ENCODE measurements around the gene ADAM10. TPM values are rescaled to one million over a fixed set of nuclear protein-coding genes. Genes with fewer than 3 reads are reported as not detected.

The ADAM10 gene
- total RNA-seq, 1 donor from 2014 or later: 140 TPM

DNA sequence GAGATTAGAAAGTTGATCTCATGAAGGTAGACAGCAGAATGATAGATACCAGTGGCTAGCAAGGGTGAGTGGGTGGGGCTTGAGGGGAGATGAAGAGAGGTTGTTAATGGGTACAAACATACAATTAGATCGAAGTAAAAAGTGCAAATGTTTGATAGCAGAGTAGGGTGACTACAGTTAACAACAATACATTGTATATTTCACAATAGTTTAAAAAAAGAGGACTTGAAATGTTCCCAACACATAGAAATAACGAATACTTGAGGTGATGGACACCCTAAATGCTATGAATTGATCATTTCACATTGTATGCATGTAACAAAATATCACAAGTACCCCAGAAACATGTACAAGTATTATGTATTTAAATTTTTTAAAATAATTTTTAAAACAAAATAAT is 47.3 kb downstream of the ADAM10 start:
- peaks cover 13% of the 10 kb centered on the region for H3K36me3 Mint-ChIP-seq (ENCODE audit: unreplicated experiment)
- no peaks in the 10 kb centered on the region for H3K9me3 Mint-ChIP-seq (ENCODE audit: unreplicated experiment)
- TF ChIP-seq, protein P1, sequence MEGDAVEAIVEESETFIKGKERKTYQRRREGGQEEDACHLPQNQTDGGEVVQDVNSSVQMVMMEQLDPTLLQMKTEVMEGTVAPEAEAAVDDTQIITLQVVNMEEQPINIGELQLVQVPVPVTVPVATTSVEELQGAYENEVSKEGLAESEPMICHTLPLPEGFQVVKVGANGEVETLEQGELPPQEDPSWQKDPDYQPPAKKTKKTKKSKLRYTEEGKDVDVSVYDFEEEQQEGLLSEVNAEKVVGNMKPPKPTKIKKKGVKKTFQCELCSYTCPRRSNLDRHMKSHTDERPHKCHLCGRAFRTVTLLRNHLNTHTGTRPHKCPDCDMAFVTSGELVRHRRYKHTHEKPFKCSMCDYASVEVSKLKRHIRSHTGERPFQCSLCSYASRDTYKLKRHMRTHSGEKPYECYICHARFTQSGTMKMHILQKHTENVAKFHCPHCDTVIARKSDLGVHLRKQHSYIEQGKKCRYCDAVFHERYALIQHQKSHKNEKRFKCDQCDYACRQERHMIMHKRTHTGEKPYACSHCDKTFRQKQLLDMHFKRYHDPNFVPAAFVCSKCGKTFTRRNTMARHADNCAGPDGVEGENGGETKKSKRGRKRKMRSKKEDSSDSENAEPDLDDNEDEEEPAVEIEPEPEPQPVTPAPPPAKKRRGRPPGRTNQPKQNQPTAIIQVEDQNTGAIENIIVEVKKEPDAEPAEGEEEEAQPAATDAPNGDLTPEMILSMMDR (IDR thresholded peaks at IDR 0.05; ENCODE audit: partially characterized antibody, unreplicated experiment): no peak
- no peak for DNase-seq
- peaks cover 4% of the 10 kb centered on the region for H3K4me1 Mint-ChIP-seq (ENCODE audit: low read depth, unreplicated experiment)
- no peak overlapping the region for H3K4me3 Mint-ChIP-seq (ENCODE audit: unreplicated experiment)
- H3K27me3 Mint-ChIP-seq (ENCODE audit: unreplicated experiment): no peaks in the 10 kb centered on the region
- H3K27ac Mint-ChIP-seq (ENCODE audit: unreplicated experiment): no peak overlapping the region

DNA sequence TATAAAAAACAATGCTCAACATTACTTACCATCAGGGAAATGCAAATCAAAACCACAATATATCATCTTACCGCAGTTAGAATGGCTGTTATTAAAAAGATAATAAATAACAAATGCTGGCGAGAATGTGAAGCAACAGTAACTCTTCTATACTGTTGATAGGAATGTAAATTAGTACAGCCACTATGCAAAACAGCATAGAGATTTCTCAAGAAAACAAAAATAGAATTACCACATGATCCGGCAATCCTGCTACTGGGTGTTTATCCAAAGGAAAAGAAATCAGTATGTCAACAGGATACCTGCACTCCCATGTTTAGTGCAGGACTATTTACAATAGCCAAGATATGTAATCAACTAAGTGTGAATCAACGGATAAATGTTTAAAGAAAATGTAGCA is 48.1 kb downstream of the ADAM10 start:
- Mint-ChIP-seq H3K4me3 (ENCODE audit: unreplicated experiment) (no peak overlapping the region), H3K9me3 (ENCODE audit: unreplicated experiment) (peaks cover 2% of the 10 kb centered on the region), H3K27ac (ENCODE audit: unreplicated experiment) (no peak overlapping the region)

DNA sequence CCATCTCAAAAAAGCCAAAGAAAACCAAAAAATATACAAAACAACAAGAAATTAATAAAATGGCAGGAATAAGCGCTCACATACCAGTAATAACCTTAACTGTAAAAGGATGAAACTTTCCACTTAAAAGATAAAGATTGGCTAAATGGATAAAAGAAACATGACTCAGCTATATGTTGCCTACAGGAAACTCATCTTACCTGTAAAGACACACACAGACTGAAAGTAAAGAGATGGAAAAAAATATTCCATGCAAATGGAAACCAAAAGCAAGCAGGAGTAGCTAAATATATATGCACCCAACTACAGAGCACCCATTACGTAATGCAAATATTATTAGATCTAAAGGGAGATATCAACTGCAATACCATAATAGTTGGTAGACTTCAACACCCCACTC is 49.7 kb downstream of the ADAM10 start:
- Mint-ChIP-seq H3K36me3 (ENCODE audit: unreplicated experiment) (peaks cover 13% of the 10 kb centered on the region), H3K4me3 (ENCODE audit: unreplicated experiment) (no peak overlapping the region), H3K27me3 (ENCODE audit: unreplicated experiment) (no peaks in the 10 kb centered on the region), H3K9me3 (ENCODE audit: unreplicated experiment) (peaks cover 2% of the 10 kb centered on the region), H3K27ac (ENCODE audit: unreplicated experiment) (no peak overlapping the region), H3K4me1 (ENCODE audit: low read depth, unreplicated experiment) (no peaks in the 10 kb centered on the region)
- TF ChIP-seq, protein P1 (IDR thresholded peaks at IDR 0.05; ENCODE audit: partially characterized antibody, unreplicated experiment): no peak
- DNase-seq: no peak

More for the DNA sequence above, 48.1 kb downstream of the ADAM10 start:
- no peak for DNase-seq
- TF ChIP-seq, protein P1 (IDR thresholded peaks at IDR 0.05; ENCODE audit: partially characterized antibody, unreplicated experiment): no peak
- H3K36me3 Mint-ChIP-seq (ENCODE audit: unreplicated experiment): peaks cover 13% of the 10 kb centered on the region
- peaks cover 4% of the 10 kb centered on the region for H3K4me1 Mint-ChIP-seq (ENCODE audit: low read depth, unreplicated experiment)
- no peaks in the 10 kb centered on the region for H3K27me3 Mint-ChIP-seq (ENCODE audit: unreplicated experiment)

DNA sequence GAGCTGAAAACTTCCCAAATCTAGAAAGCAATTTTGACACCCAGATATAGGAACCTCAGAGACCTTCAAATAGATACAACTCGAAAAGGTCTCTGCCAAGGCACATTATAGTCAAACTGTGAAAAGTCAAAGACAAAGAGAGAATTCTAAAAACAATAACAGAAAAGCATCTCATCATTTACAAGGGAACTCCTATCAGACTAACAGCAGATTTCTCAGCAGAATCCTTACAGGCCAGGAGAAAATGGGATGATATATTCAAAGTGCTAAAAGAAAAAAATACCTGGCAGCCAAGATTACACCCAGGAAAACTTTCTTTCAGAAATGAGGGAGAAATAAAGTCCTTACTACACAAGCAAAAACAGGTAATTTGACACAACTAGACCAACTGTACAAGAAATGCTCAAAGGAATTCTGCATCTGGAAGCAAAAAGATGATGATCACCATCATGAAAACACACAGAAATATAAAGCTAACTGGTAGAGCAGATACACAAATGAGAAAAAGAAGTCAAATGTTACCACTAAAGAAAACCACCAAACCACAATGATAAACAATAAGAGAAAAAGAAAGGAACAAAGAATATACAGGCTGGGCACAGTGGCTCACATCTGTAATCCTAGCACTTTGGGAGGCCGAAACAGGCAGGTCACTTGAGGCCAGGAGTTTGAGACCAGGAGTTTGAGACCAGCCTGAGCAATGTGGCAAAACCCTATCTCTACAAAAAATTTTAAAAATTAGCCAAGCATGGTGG is 50.4 kb downstream of the ADAM10 start:
- Mint-ChIP-seq H3K4me3 (ENCODE audit: unreplicated experiment) (no peak overlapping the region), H3K9me3 (ENCODE audit: unreplicated experiment) (peaks cover 2% of the 10 kb centered on the region), H3K27me3 (ENCODE audit: unreplicated experiment) (no peaks in the 10 kb centered on the region), H3K27ac (ENCODE audit: unreplicated experiment) (no peak overlapping the region), H3K36me3 (ENCODE audit: unreplicated experiment) (peaks cover 11% of the 10 kb centered on the region), H3K4me1 (ENCODE audit: low read depth, unreplicated experiment) (no peaks in the 10 kb centered on the region)
- TF ChIP-seq, protein P1 (IDR thresholded peaks at IDR 0.05; ENCODE audit: partially characterized antibody, unreplicated experiment): no peak
- DNase-seq: no peak

DNA sequence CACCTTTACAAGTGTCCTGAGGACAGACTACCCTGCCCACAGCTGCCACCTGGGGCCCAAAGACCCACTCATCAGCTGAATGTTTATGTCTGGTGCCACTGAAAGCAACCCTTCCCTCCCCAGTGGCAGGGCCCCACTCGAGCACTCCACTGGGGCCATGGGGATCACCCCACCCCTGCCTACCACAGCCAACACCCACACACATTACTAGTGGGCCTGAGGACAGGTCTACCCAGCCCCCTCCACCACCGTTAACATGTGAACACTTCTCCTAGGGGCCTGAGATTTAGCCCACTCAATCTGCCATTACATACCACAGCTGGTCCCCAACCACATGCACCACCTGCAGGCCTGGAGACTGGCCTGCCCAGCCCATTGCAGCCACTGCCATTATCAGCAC is 52.3 kb downstream of the ADAM10 start:
- H3K27me3 Mint-ChIP-seq (ENCODE audit: unreplicated experiment): no peaks in the 10 kb centered on the region
- TF ChIP-seq, protein P1 (IDR thresholded peaks at IDR 0.05; ENCODE audit: partially characterized antibody, unreplicated experiment): no peak
- H3K9me3 Mint-ChIP-seq (ENCODE audit: unreplicated experiment): peaks cover 3% of the 10 kb centered on the region
- H3K4me3 Mint-ChIP-seq (ENCODE audit: unreplicated experiment): no peak overlapping the region
- no peaks in the 10 kb centered on the region for H3K4me1 Mint-ChIP-seq (ENCODE audit: low read depth, unreplicated experiment)
- no peak for DNase-seq
- peaks cover 11% of the 10 kb centered on the region for H3K36me3 Mint-ChIP-seq (ENCODE audit: unreplicated experiment)
- H3K27ac Mint-ChIP-seq (ENCODE audit: unreplicated experiment): no peak overlapping the region
